Measurements from ENCODE around the gene PCDHA5.

DNA sequence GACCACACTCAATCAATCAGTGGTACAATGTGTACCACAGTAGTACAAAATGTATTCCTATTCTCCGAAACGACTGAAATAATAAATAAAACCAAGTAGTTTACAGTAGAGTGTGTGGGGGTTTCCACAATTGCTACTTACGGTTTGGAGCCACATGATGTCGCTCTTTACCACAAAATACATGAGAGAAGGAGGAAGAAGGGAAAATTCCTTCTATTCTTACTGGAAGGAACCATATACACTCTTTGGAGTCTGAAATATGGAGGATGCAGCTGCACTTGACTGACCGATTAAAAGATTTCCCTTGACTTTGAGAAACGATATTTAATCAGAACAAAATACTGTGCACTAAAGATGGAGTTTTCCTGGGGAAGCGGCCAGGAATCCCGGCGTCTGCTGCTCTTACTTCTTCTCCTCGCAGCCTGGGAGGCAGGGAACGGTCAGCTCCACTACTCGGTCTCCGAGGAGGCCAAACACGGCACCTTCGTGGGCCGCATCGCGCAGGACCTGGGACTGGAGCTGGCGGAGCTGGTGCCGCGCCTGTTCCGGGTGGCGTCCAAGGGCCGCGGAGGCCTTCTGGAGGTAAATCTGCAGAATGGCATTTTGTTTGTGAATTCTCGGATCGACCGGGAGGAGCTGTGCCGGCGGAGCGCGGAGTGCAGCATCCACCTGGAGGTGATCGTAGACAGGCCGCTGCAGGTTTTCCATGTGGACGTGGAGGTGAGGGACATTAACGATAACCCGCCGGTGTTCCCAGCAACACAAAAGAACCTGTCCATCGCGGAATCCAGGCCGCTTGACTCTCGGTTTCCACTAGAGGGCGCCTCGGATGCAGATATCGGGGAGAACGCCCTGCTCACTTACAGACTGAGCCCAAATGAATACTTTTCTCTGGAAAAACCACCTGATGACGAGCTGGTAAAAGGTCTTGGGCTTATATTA is 14.3 kb upstream of the PCDHA5 start, which contains the start of gene PCDHA4:
- TF ChIP-seq GLIS3 (CRISPR knock-in tag; IDR thresholded peaks at IDR 0.05) (no peak), TSHZ2 (CRISPR knock-in tag; IDR thresholded peaks at IDR 0.05) (no peak), ZNF70 (CRISPR knock-in tag; IDR thresholded peaks at IDR 0.05) (no peak), BACH2 (CRISPR knock-in tag; IDR thresholded peaks at IDR 0.05; ENCODE audit: borderline replicate concordance) (no peak)
